22Rv1 (cell line): Measurements from ENCODE around the gene MIOS.
"Not testable (repeated sequence)": the region's sequence is repeated elsewhere in the genome, so short reads cannot be mapped to it uniquely, and the experiment has no call there.

Experiments
- CTCF ChIP-seq: fragments of 450-650 bp; IDR thresholded peaks from 2 replicates; pipeline ENCODE4 v1.5.1; 2017; ENCODE audit warnings: mild to moderate bottlenecking
- ZFX ChIP-seq: fragments of 450-650 bp; IDR thresholded peaks from 2 replicates; pipeline ENCODE4 v1.6.1; 2017; ENCODE audit warnings: antibody characterized with exemption, borderline replicate concordance

GRCh38 chr7:7656459-7656858, 89.8 kb downstream of the MIOS start:
- TF ChIP-seq CTCF, ZFX: not testable (repeated sequence)
